Non-pigmented ciliary epithelial cell (primary cell): ENCODE measurements around the gene C19orf44.
A peak's percentile ranks its signal among the peaks of the same experiment; 100 is the strongest.
"Not testable (repeated sequence)": the region's sequence is repeated elsewhere in the genome, so short reads cannot be mapped to it uniquely, and the experiment has no call there.

ENCODE experiments used
- DNase-seq: peaks from one replicate; pipeline ENCODE4 v3.0.0-alpha.2; 2010; ENCODE audit warnings: low read depth

C19orf44 gene

GRCh38 chr19:16495982-16496612 lies at the start of gene C19orf44, which contains the start of gene CALR3:
C19orf44 (plus strand) TSS chr19:16496394; CDS start chr19:16500793, 4,399 bp downstream.
CALR3 (minus strand) TSS chr19:16496167; CDS start chr19:16496129, 38 bp downstream.
- peak; percentile 87 for DNase-seq

GRCh38 chr19:16446724-16447368 lies 49.3 kb upstream of the C19orf44 start:
- peak; percentile 70 for DNase-seq

DNA sequence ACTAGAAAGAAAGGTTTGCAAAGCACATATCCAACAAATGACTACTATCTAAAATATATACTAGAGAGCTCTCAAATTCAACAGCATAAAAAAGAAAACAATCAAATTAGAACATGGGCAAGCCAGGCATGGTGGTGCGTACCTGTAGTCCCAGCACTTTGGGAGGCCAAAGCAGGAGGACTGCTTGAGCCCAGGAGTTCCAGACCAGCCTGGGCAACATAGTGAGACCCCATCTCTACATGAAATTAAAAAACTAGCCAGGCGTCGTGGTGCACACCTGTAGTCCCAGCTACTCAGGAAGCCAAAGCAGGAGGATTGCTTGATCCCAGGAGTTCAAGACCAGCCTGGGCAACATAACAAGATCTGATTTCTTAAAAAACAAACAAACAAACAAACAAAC lies 47.3 kb upstream of the C19orf44 start:
- DNase-seq = not testable (repeated sequence)

DNA sequence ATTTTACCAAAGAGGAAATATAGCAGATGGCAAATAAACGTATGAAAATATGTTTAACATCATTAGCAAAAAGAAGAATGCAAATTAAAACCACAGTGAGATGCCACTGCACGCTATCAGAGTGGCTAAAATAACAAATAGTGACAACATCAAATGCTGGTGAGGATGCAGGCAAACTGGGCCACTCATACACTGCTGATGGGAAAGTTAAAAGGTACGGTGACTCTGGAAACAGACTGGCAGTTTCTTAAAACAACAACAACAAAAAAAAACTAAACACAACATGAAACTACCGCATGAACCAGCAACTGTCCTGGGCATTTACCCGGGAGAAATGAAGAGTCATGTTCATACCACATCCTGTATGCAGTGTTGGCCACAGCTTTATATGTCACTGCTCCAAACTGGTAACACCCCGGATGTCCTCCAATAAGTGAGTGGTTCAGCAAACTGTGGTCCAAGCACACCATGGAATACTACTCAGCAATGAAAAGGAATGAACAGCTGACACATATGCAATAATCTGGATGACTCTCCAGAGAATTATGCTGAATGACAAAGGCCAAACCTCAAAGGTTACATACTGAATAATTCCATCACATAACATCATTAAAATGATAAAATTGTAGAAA lies 46.7 kb upstream of the C19orf44 start:
- DNase-seq = no peak

DNA sequence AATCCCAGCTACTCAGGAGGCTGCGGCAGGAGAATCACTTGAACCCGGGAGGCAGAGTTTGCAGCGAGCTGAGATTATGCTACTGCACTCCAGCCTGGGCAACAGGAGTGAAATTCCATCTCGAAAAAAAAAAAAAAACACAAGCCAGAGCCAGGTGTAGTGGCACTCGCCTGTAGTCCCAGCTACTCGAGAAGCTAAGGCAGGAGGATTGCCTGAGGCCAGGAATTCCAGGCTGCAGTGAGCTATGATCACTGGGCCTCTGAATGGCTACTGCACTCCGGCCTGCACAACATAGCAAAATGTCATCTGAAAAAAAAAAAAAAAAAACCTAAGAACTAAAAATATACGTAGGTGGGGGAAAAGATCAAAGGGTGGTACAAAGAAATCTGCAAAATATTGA lies 43.9 kb upstream of the C19orf44 start:
- DNase-seq = no peak

DNA sequence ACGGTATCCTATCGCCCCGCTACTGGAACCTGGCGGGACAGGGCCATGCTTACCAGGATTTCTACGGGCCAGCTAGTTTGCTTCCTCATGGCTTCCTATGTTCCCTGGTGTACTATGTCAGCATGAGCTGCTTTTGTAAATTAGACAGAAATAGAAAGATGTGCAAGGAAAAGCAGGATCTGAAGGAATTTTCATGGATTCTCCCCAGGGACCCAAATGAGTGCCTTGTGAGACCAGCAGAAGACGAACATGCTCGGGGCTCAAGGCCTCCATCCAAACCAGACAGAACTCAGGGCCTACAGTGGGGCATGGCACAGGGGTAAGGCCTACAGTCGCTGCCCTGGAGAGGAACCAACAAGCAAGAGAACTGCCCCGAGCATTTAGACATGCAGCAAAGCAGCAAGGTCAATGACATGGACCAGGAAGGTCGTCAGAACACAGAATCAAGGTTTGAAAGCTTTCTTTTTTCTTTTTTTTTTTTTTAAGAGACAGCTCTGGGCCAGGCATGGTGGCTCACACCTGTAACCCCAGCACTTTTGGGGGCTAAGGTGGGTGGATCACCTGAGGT lies 41.8 kb upstream of the C19orf44 start:
- DNase-seq = no peak

DNA sequence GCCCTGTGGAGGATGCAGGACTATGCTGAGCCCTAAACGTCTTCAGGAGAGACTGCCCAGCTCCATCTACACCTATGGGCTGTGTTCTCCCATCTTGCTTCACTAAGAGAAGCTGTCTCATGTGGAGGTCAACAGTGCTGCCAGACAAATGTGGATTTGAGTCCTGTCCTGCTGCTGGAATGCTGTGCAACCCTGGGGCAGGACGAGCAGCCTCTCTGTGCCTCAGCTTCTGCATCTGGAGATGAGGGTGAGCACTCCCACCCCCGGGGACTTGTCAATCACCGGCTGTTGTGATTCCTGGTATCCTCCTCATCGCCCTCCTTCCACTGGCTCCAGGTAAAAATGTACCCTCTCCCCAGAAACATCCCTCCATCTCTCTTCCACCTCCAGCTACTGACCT lies 40.7 kb upstream of the C19orf44 start:
- DNase-seq = no peak

- no peak for DNase-seq
Observed at GRCh38 chr19:16456652-16457194, 39.5 kb upstream of the C19orf44 start.

DNA sequence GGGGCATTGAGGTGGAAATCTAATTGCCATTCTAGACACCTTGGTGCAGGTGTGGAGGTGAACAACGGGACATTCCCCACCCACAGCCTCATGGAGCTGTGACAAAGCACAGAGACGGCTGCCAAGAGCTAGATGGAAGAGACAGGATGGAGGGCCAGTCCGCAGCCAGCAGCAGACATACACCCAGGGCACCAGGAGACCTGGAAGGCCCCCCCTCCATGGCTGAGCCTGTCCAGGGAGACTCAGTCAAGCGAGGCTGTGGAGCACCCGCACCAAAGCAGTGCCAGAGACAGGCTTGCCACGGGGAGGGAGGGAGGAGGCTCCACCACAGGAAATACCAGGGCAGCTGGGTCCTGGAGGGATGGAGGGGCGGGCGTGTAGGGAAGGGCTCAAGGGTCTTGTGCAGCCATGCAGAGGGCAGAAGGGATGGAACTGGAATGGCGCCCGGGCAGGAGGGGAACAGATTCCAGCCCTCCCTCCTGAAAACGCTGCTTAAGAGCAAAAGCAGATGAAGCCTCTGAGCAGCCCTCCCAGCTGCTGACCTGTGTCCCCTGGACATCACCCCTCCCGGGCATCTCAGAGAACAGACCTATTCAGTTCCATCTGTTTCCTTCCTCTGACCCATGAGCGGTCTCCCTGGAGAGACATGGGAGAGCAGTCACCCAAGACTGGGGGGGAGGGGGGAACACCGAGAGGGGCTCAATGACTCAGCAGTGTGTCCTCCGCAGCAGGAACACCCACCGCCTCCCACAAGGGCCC lies 38.8 kb upstream of the C19orf44 start:
- no peak for DNase-seq

DNA sequence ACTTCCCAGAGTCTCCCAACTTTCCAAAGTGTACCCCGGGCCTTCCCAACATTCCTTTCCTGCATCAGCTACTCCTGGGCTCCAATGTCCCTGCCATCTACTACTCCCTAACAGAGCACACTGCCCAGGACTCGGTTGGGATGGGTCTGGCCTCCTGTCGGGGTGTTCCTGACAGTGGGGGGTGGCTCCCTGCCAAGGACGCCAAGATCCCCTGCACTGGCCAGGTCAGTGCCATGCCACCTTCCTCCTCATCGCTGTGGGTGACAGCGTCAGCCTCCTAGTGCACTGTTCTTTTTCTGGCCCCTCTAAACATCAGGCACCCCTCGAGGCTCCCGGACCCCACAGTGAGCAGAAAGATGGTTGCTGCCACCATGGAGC lies 38.3 kb upstream of the C19orf44 start:
- no peak for DNase-seq

- DNase-seq = no peak
Observed at GRCh38 chr19:16458391-16459341, 37.5 kb upstream of the C19orf44 start.

GRCh38 chr19:16459680-16460079 lies 36.5 kb upstream of the C19orf44 start:
- no peak for DNase-seq

- DNase-seq = no peak
Observed at GRCh38 chr19:16460454-16460853, 35.7 kb upstream of the C19orf44 start.

DNA sequence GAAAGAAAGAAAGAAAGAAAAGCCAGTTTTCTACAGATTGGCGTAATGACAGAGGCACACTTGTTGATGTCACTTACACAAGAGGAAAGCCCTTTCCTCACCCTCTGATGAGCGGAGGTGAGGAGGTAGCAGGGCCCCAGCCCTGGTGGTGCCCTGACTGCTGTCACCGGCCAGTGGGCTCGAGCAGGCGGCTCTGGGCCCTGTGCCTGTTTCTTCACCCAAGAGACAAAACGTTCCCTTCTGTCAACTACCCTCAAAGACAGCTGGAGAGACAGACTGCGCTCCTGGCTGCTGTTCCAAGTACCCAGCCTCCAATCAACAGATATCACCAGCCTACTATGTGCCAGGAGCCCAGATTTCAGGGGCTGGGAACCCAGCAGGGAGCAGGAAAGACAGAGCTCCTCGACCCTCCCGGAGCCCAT lies 34.6 kb upstream of the C19orf44 start:
- DNase-seq = no peak

GRCh38 chr19:16462757-16463250 lies 33.4 kb upstream of the C19orf44 start:
- no peak for DNase-seq

DNA sequence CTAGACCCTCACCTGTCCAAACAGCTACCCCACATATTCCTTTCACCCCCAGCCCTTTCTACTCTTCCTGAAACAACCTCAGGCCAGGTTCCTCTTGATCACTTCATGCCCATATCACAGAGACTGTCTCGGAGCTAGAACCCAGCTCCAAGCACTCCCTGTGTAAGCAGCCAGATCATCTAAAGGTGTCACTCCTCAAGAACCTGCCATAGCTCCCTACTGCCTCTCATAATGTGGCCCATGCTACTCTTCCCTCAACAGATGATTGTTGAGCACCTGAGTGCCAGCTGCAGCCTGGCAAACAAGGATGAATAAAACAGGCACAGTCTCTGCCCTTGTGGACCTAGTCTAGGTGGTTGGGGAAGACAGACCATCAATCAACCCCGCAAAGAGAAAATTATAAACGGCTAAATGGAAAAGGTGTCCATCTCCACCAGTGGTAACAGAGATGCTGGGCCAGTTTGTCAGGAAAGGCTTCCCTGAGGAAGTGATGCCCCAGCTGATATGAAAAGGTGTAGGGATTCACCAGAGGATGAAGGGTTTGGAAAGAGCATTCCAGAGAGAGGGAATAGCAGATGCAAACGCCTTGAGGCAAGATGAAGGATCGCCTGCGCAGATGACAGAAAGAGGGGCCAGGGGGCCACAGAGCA lies 32.7 kb upstream of the C19orf44 start:
- no peak for DNase-seq

GRCh38 chr19:16463991-16464575 lies 32.1 kb upstream of the C19orf44 start:
- DNase-seq = no peak

GRCh38 chr19:16465239-16465638 lies 31.0 kb upstream of the C19orf44 start:
- DNase-seq = no peak

DNA sequence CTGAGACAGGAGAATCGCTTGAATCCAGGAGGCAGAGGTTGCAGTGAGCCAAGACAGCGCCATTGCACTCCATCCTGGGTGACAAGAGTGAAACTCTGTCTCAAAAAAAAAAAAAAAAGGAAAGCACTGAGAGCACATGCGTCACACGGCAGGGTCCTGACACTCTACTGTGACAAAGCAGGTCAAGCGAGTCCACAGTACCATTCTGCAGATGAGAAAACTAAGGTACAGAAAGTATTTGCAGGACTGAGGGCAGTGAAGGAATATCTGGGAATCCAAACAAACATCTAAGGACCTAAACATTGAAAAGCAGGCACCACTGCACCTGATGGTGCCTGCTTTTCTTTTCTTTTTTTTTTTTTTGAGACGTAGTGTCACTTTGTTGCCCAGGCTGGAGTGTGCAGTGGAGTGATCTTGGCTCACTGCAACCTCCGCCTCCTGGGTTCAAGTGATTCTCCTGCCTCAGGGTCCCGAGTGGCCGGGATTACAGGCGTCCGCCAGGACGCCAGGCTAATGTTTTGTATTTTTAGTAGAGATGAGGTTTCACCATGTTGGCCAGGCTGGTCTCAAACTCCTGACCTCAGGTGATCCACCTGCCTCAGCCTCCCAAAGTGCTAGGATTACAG lies 29.3 kb upstream of the C19orf44 start:
- DNase-seq = not testable (repeated sequence)
